Measurements from ENCODE around the gene HYAL3.

DNA sequence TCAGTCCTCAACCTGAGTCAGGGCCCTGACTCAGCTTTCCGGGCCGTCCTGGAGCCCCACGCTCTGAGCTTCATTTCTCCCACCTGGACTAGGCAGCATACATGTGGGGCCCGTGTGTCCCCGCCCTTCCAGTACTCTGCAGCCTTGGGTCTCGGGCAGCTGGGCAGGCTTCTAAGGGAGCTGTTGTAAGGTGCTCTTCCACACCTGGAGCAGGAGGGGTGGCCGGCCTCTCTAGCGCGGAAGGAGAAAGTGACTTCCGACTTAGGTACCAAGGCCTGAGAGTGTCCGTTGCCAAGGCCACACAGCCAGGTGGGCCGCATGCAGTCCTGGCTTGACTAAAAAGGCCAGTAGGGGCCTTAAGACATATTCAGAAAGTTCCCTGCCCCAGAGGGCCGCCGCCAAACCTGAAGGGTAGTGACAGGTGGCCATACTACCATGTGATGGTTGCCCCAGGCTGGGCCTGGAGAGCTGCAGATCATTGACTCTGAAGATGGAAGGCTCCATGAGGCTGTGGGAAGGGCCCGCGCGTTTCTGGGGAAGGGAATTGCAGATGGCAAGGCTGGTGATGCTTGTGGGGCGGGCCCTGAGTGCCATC lies 39.7 kb downstream of the HYAL3 start:
- TF ChIP-seq, protein P1, sequence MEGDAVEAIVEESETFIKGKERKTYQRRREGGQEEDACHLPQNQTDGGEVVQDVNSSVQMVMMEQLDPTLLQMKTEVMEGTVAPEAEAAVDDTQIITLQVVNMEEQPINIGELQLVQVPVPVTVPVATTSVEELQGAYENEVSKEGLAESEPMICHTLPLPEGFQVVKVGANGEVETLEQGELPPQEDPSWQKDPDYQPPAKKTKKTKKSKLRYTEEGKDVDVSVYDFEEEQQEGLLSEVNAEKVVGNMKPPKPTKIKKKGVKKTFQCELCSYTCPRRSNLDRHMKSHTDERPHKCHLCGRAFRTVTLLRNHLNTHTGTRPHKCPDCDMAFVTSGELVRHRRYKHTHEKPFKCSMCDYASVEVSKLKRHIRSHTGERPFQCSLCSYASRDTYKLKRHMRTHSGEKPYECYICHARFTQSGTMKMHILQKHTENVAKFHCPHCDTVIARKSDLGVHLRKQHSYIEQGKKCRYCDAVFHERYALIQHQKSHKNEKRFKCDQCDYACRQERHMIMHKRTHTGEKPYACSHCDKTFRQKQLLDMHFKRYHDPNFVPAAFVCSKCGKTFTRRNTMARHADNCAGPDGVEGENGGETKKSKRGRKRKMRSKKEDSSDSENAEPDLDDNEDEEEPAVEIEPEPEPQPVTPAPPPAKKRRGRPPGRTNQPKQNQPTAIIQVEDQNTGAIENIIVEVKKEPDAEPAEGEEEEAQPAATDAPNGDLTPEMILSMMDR (IDR thresholded peaks at IDR 0.05): no peak
- no peak for TF ChIP-seq EZH2 (IDR thresholded peaks at IDR 0.05; ENCODE audit: borderline replicate concordance, insufficient read depth, low read depth, low read length, poor library complexity, severe bottlenecking)

All from B cell (primary cell).